Measurements from ENCODE around the gene C12orf60. TPM values are rescaled to one million over a fixed set of nuclear protein-coding genes. Genes with fewer than 3 reads are reported as not detected.

The C12orf60 gene
- total RNA-seq, 1 donor from 2014 or later: 2.0 TPM

DNA sequence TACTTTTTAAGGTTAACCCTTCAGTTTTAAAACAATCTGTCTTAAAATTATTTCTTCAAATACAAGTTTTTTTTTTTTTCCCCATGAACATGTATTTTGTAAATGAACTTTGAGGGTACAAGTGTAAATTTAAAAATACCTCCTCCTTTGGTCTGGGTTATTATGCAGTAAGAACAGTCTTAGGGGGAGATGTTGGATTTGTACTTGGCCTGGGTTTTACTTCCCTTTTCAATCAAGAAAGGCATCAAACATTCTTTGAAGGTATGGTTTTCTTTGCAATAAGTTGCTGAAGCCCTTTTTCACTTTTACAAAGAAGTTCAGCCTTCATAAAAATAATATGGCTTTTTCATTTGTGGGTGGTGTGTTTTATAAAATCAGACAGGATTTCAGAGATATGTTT, 20.7 kb upstream of the C12orf60 start:
- Histone ChIP-seq H3K27ac (ENCODE audit: low read depth, low read length) (no peak overlapping the region), H3K4me3 (ENCODE audit: insufficient read depth, low read depth, low read length) (no peak overlapping the region), H3K9ac (ENCODE audit: low read length) (no peak overlapping the region), H3K4me2 (ENCODE audit: low read length) (no peak overlapping the region), H4K20me1 (ENCODE audit: insufficient read depth, low read length) (no peaks in the 10 kb centered on the region), H3K4me1 (ENCODE audit: insufficient read depth, low read length) (no peaks in the 10 kb centered on the region), H2AFZ (ENCODE audit: low read depth, low read length) (no peak overlapping the region), H3K9me3 (ENCODE audit: insufficient read depth, low read depth, low read length) (no peaks in the 10 kb centered on the region), H3K36me3 (ENCODE audit: insufficient read depth, low read length) (peaks cover 11% of the 10 kb centered on the region), H3K79me2 (ENCODE audit: insufficient read depth, low read length) (no peaks in the 10 kb centered on the region), H3K27me3 (ENCODE audit: insufficient read depth, low read length) (no peaks in the 10 kb centered on the region)
- TF ChIP-seq EZH2 (IDR thresholded peaks at IDR 0.05; ENCODE audit: insufficient read depth, low read length): no peak
- TF ChIP-seq, protein P1, sequence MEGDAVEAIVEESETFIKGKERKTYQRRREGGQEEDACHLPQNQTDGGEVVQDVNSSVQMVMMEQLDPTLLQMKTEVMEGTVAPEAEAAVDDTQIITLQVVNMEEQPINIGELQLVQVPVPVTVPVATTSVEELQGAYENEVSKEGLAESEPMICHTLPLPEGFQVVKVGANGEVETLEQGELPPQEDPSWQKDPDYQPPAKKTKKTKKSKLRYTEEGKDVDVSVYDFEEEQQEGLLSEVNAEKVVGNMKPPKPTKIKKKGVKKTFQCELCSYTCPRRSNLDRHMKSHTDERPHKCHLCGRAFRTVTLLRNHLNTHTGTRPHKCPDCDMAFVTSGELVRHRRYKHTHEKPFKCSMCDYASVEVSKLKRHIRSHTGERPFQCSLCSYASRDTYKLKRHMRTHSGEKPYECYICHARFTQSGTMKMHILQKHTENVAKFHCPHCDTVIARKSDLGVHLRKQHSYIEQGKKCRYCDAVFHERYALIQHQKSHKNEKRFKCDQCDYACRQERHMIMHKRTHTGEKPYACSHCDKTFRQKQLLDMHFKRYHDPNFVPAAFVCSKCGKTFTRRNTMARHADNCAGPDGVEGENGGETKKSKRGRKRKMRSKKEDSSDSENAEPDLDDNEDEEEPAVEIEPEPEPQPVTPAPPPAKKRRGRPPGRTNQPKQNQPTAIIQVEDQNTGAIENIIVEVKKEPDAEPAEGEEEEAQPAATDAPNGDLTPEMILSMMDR (IDR thresholded peaks at IDR 0.05; ENCODE audit: insufficient read depth, low read depth, low read length): no peak
- no peak for DNase-seq (ENCODE audit: low read depth)
- no peaks in the 10 kb centered on the region for H3K27me3 Mint-ChIP-seq (ENCODE audit: low read depth, unreplicated experiment)
- peaks cover 12% of the 10 kb centered on the region for H3K4me1 Mint-ChIP-seq (ENCODE audit: low read depth, unreplicated experiment)
- H3K36me3 Mint-ChIP-seq (ENCODE audit: low read depth, unreplicated experiment): peaks cover 9% of the 10 kb centered on the region
- no peak overlapping the region for H3K4me3 Mint-ChIP-seq (ENCODE audit: unreplicated experiment)
- H3K9me3 Mint-ChIP-seq (ENCODE audit: unreplicated experiment): peaks cover 1% of the 10 kb centered on the region
- FAIRE-seq: no peak
- H3K27ac Mint-ChIP-seq (ENCODE audit: unreplicated experiment): no peak overlapping the region

DNA sequence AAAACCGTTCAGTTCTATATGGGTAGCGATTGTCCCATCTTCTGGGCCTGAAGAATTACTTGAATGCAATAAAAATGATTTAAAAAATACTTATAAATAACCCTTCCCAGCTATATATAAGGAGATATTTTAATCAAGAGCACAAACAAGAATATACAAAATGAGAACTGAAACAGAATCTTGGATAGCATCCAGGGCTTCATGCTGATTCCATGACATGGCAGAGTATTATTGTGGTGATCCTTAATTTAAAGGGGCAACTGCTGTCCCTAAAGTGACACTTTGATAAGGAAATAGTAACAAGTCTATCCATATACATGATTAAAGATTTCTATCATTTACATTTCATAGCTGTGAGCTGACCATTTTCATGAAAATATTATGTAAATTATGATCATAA, 19.0 kb upstream of the C12orf60 start:
- Mint-ChIP-seq H3K27me3 (ENCODE audit: low read depth, unreplicated experiment) (no peaks in the 10 kb centered on the region), H3K27ac (ENCODE audit: unreplicated experiment) (no peak overlapping the region), H3K9me3 (ENCODE audit: unreplicated experiment) (peaks cover 1% of the 10 kb centered on the region), H3K4me1 (ENCODE audit: low read depth, unreplicated experiment) (peaks cover 12% of the 10 kb centered on the region), H3K4me3 (ENCODE audit: unreplicated experiment) (no peak overlapping the region), H3K36me3 (ENCODE audit: low read depth, unreplicated experiment) (peaks cover 13% of the 10 kb centered on the region)
- Histone ChIP-seq H2AFZ (ENCODE audit: low read depth, low read length) (no peak overlapping the region), H3K27me3 (ENCODE audit: insufficient read depth, low read length) (no peaks in the 10 kb centered on the region), H3K36me3 (ENCODE audit: insufficient read depth, low read length) (peaks cover 24% of the 10 kb centered on the region), H3K9me3 (ENCODE audit: insufficient read depth, low read depth, low read length) (no peaks in the 10 kb centered on the region), H3K4me2 (ENCODE audit: low read length) (no peak overlapping the region), H3K79me2 (ENCODE audit: insufficient read depth, low read length) (no peaks in the 10 kb centered on the region), H3K4me1 (ENCODE audit: insufficient read depth, low read length) (no peaks in the 10 kb centered on the region), H4K20me1 (ENCODE audit: insufficient read depth, low read length) (no peaks in the 10 kb centered on the region), H3K9ac (ENCODE audit: low read length) (no peak overlapping the region), H3K27ac (ENCODE audit: low read depth, low read length) (no peak overlapping the region), H3K4me3 (ENCODE audit: insufficient read depth, low read depth, low read length) (no peak overlapping the region)
- no peak for DNase-seq (ENCODE audit: low read depth)
- no peak for TF ChIP-seq EZH2 (IDR thresholded peaks at IDR 0.05; ENCODE audit: insufficient read depth, low read length)
- TF ChIP-seq, protein P1 (IDR thresholded peaks at IDR 0.05; ENCODE audit: insufficient read depth, low read depth, low read length): no peak
- FAIRE-seq: no peak

DNA sequence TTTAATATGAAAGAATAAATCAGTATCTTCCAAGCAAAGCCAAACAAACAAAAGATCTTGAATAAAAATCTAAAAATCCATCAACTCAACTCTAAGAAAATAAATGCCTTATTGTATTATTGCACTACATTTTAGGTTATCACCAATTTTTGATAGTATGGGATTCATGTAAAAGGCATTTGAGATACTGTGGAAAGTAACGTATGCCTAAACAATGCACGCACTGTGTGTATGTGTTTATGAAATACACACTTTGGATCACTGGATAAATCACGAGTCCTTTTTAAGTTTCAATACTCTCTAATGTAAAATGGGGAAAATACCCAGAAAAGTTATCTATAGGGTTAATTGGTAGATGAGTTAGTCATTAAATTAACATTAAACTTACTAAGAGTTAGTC, 17.9 kb upstream of the C12orf60 start:
- Mint-ChIP-seq H3K27ac (ENCODE audit: unreplicated experiment) (no peak overlapping the region), H3K27me3 (ENCODE audit: low read depth, unreplicated experiment) (no peaks in the 10 kb centered on the region), H3K36me3 (ENCODE audit: low read depth, unreplicated experiment) (peaks cover 24% of the 10 kb centered on the region), H3K4me1 (ENCODE audit: low read depth, unreplicated experiment) (peaks cover under 1% of the 10 kb centered on the region), H3K9me3 (ENCODE audit: unreplicated experiment) (peaks cover 1% of the 10 kb centered on the region), H3K4me3 (ENCODE audit: unreplicated experiment) (no peak overlapping the region)
- Histone ChIP-seq H3K27ac (ENCODE audit: low read depth, low read length) (no peak overlapping the region), H3K27me3 (ENCODE audit: insufficient read depth, low read length) (no peaks in the 10 kb centered on the region), H2AFZ (ENCODE audit: low read depth, low read length) (no peak overlapping the region), H3K9ac (ENCODE audit: low read length) (no peak overlapping the region), H3K9me3 (ENCODE audit: insufficient read depth, low read depth, low read length) (no peaks in the 10 kb centered on the region), H3K4me3 (ENCODE audit: insufficient read depth, low read depth, low read length) (no peak overlapping the region), H4K20me1 (ENCODE audit: insufficient read depth, low read length) (no peaks in the 10 kb centered on the region), H3K4me1 (ENCODE audit: insufficient read depth, low read length) (no peaks in the 10 kb centered on the region), H3K4me2 (ENCODE audit: low read length) (no peak overlapping the region), H3K36me3 (ENCODE audit: insufficient read depth, low read length) (peaks cover 33% of the 10 kb centered on the region), H3K79me2 (ENCODE audit: insufficient read depth, low read length) (no peaks in the 10 kb centered on the region)
- FAIRE-seq (no peak), DNase-seq (ENCODE audit: low read depth) (no peak)
- TF ChIP-seq EZH2 (IDR thresholded peaks at IDR 0.05; ENCODE audit: insufficient read depth, low read length): no peak
- TF ChIP-seq, protein P1 (IDR thresholded peaks at IDR 0.05; ENCODE audit: insufficient read depth, low read depth, low read length): no peak

Measured in astrocyte (in vitro differentiated cells and primary cell).